GM04504 (cell line): Measurements from ENCODE around the gene KRTAP10-8.
"Not testable (repeated sequence)": the region's sequence is repeated elsewhere in the genome, so short reads cannot be mapped to it uniquely, and the experiment has no call there.

Source experiments
- DNase-seq: peaks from one replicate; pipeline ENCODE4 v3.0.0-alpha.2; 2012; ENCODE audit warnings: low read depth

KRTAP10-8 gene

GRCh38 chr21:44612029-44612486 is at the start of gene KRTAP10-8:
Gene KRTAP10-8, plus strand, starts transcription at chr21:44612079. Its CDS starts 22 bp downstream, at chr21:44612101.
- DNase-seq, result no peak

GRCh38 chr21:44564099-44564498 is 47.8 kb upstream of the KRTAP10-8 start:
- no peak for DNase-seq

- no peak for DNase-seq
These were observed 46.8 kb upstream of the KRTAP10-8 start for GRCh38 chr21:44564886-44565598.

- no peak for DNase-seq
These were observed 45.5 kb upstream of the KRTAP10-8 start for GRCh38 chr21:44566403-44566802.

- DNase-seq, result no peak
These were observed 44.3 kb upstream of the KRTAP10-8 start for GRCh38 chr21:44567481-44568171.

- DNase-seq, result no peak
These were observed 43.6 kb upstream of the KRTAP10-8 start for GRCh38 chr21:44568261-44568660.

GRCh38 chr21:44568667-44569556 is 43.0 kb upstream of the KRTAP10-8 start:
- DNase-seq, result no peak

- no peak for DNase-seq
These were observed 41.9 kb upstream of the KRTAP10-8 start for GRCh38 chr21:44569861-44570517.

- no peak for DNase-seq
These were observed 40.6 kb upstream of the KRTAP10-8 start for GRCh38 chr21:44571296-44571695.

GRCh38 chr21:44571844-44572782 is 39.8 kb upstream of the KRTAP10-8 start:
- DNase-seq, result no peak

- DNase-seq, result no peak
These were observed 38.8 kb upstream of the KRTAP10-8 start for GRCh38 chr21:44572959-44573583.

- DNase-seq, result not testable (repeated sequence)
These were observed 38.0 kb upstream of the KRTAP10-8 start, which contains the start of gene KRTAP10-4 for GRCh38 chr21:44573630-44574456. Gene KRTAP10-4, plus strand, starts transcription at chr21:44573729. Its CDS starts 30 bp downstream, at chr21:44573759.

- no peak for DNase-seq
These were observed 37.2 kb upstream of the KRTAP10-8 start for GRCh38 chr21:44574457-44575306.

- no peak for DNase-seq
These were observed 36.4 kb upstream of the KRTAP10-8 start for GRCh38 chr21:44575307-44576024.

GRCh38 chr21:44576025-44576420 is 35.9 kb upstream of the KRTAP10-8 start:
- no peak for DNase-seq

GRCh38 chr21:44578371-44579055 is 33.4 kb upstream of the KRTAP10-8 start:
- no peak for DNase-seq
